Heart right ventricle (tissue), 16 donors: ENCODE data around the gene ADIRF. TPM values are rescaled to one million over a fixed set of nuclear protein-coding genes. Genes with fewer than 3 reads are reported as not detected.
"Not testable (repeated sequence)": the region's sequence is repeated elsewhere in the genome, so short reads cannot be mapped to it uniquely, and the experiment has no call there.

Experiments used
- ATAC-seq, 8 donors: fragments of 200-7000 bp; cut with Tn5 transposase; one replicate each; pipeline ENCODE4 v1.9.1; 2020; ENCODE audit warnings: mild to moderate bottlenecking in 8 of 8, moderate library complexity in 8 of 8, moderate number of reproducible peaks in 1 of 8
- DNase-seq, 2 donors: peaks; one replicate each; pipeline ENCODE4 v3.0.0-alpha.2; 2020
- H3K27ac ChIP-seq, 10 donors: fragments of 200-600 bp; sonication (generic) in 2 of 10; one replicate each; pipeline versions ENCODE4 v1.5.0 to v1.8.0; 2020 to 2022; ENCODE audit warnings: mild to moderate bottlenecking in 3 of 10
- H3K27me3 ChIP-seq, 7 donors: fragments of 200-600 bp; one replicate each; pipeline ENCODE4 v1.8.0; 2021 to 2022; ENCODE audit warnings: mild to moderate bottlenecking in 2 of 7
- H3K36me3 ChIP-seq, 9 donors: fragments of 200-600 bp; sonication (generic) in 1 of 9; one replicate each; pipeline versions ENCODE4 v1.5.0 to v1.8.0; 2020 to 2022; ENCODE audit warnings: mild to moderate bottlenecking in 2 of 9
- H3K4me1 ChIP-seq, 9 donors: fragments of 200-600 bp; sonication (generic) in 1 of 9; one replicate each; pipeline versions ENCODE4 v1.5.0 to v1.8.0; 2020 to 2022; ENCODE audit warnings: mild to moderate bottlenecking in 4 of 9
- H3K4me3 ChIP-seq, 10 donors: fragments of 200-600 bp; sonication (generic) in 2 of 10; one replicate each; pipeline versions ENCODE4 v1.5.0 to v1.8.0; 2020 to 2022; ENCODE audit warnings: mild to moderate bottlenecking in 7 of 10, moderate library complexity in 2 of 10
- H3K9me3 ChIP-seq, 11 donors: fragments of 200-600 bp in 10 of 11; sonication (generic) in 2 of 11; one replicate each; pipeline versions ENCODE4 v1.5.0 to v1.8.0; 2013 to 2022; ENCODE audit warnings: mild to moderate bottlenecking in 2 of 11, control low read depth in 1 of 11, moderate library complexity in 1 of 11
- CTCF ChIP-seq, 9 donors: fragments of 200-600 bp; sonication (generic) in 2 of 9; IDR thresholded peaks; one replicate each; pipeline versions ENCODE4 v1.5.0 to v1.8.0; 2021 to 2022; ENCODE audit warnings: antibody characterized with exemption in 9 of 9, mild to moderate bottlenecking in 5 of 9, moderate library complexity in 1 of 9
- WGBS, 2 donors: extraction: QIAGEN DNeasy Blood & Tissue Kit; methylation state at CpG; one replicate each; pipeline ENCODE4 v1.1.7; 2013; ENCODE audit warnings: inconsistent platforms in 1 of 2; 5-methylcytosine and 5-hydroxymethylcytosine counted together
- intact Hi-C, 10 donors: fragments of 100-400 bp; cut with DNase I; formaldehyde crosslinking; loops; one replicate each; pipeline versions ENCODE4 v1.11.1 to v1.14.2; 2022
- polyA plus RNA-seq, 2 donors: library from polyadenylated mRNA; stranded (reverse); fragments of 200-250 nt; gene quantifications; one replicate each; pipeline ENCODE4 v1.2.3, GENCODE V29; 2013
- total RNA-seq, 10 donors: library from RNA; stranded (reverse); fragmentation: NEBNext Ultra II Directional in 3 of 10; extraction: Animal tissue kit (Norgen Biotek cat#: 25700) in 3 of 10; gene quantifications; one replicate each; pipeline versions ENCODE4 v1.2.1 to v1.2.4, GENCODE V29; 2021 to 2023
- donor health status: Arrhythmogenic right ventricular cardiomyopathy.
- donor health status: ischemic (EF 13 %, LVEDD 7.1; RV severe dilation, severe dysfunction).
- donor health status: healthy with polysubstance abuse.
- donor health status: DM: no; HTN: yes; CAD: no.
- donor health status: DM: no; HTN: no; CAD: no.
- donor health status: ischemic (EF 25% LVEDD 6.9; RV normal size, moderate dysfunction).
- donor health status: ischemic (EF 25% LVEDD 5.7; RV mildly dilated, moderate dysfunction).
- donor health status: healthy.
- donor health status: DM: yes; HTN: yes; CAD: no.
- donor health status: Ischemic cardiomyopathy.
- donor health status: ischemic (EF 35%, LVEDD 5.7; RV mildly dilated, moderate dysfunction).
- donor health status: nonischemic (EF 11% LVEDD 7.7; RV severe dilation, severe dysfunction).
- donor health status: DM: yes; HTN: yes; CAD: no.
- donor health status: PGD.
- donor health status: ischemic (EF 29% LVEDD 5.4; RV normal size, mild dysfunction).
- donor health status: nonischemic (EF 23%, LVEDD 6.1; RV moderate dilation, normal function).

ADIRF gene
- total and polyA plus RNA-seq, 12 donors = 18.5 to 234 (median 42.2) TPM

- intact Hi-C loops = no loop called here
- Histone ChIP-seq H3K27me3 (no peaks in the 10 kb centered on the region), H3K27ac (peak overlapping the region in 3 of 10 donors; percentile 12 to 26 (median 22)), H3K9me3 (peaks cover 0 to 1% (median 0%) of the 10 kb centered on the region in 11 donors), H3K36me3 (peaks cover 0 to 62% (median 8%) of the 10 kb centered on the region in 9 donors), H3K4me1 (peaks cover 6 to 82% (median 38%) of the 10 kb centered on the region in 9 donors), H3K4me3 (no peak overlapping the region)
- ATAC-seq (peak in 5 of 8 donors; percentile 2 to 41 (median 22)), DNase-seq (peak in 1 of 2 donors; percentile 69)
- 74 to 75% methylated on average over 13 of the region's 13 CpGs for WGBS, 2 donors
- no peak for TF ChIP-seq CTCF (IDR thresholded peaks at IDR 0.05)
These were observed 21.8 kb upstream of the ADIRF start for GRCh38 chr10:86946213-86947155.

DNA sequence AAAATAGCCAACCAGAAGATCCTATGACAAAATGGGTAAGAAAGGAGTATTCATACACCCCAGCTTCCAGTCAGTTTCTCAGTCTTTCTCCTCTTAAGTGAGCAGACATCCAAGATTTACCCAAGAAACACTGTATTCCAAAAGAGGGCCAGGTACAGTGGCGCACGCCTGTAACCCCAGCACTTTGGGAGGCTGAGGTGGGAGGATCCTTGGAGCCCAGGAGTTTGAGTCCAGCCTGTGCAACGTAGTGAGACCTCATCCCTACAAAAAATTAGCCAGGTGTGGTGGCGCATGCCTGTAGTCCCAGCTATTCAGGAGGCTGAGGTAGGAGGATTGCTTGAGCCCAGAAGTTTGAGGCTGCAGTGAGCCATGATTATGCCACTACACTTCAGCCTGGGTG, 20.5 kb upstream of the ADIRF start:
- ATAC-seq, H3K4me3 ChIP-seq, H3K27ac ChIP-seq, H3K27me3 ChIP-seq, intact Hi-C loops, DNase-seq: not testable (repeated sequence)
- Histone ChIP-seq H3K36me3 (peaks cover 0 to 53% (median 8%) of the 10 kb centered on the region in 9 donors), H3K9me3 (peaks cover 0 to 12% (median 0%) of the 10 kb centered on the region in 11 donors), H3K4me1 (peaks cover 6 to 87% (median 38%) of the 10 kb centered on the region in 9 donors)
- WGBS, 2 donors = 92% methylated on average over 4 of the region's 4 CpGs

GRCh38 chr10:86950349-86950748, 17.9 kb upstream of the ADIRF start:
- no peak for ATAC-seq
- peaks cover 0 to 28% (median 0%) of the 10 kb centered on the region in 9 donors for H3K36me3 ChIP-seq

DNA sequence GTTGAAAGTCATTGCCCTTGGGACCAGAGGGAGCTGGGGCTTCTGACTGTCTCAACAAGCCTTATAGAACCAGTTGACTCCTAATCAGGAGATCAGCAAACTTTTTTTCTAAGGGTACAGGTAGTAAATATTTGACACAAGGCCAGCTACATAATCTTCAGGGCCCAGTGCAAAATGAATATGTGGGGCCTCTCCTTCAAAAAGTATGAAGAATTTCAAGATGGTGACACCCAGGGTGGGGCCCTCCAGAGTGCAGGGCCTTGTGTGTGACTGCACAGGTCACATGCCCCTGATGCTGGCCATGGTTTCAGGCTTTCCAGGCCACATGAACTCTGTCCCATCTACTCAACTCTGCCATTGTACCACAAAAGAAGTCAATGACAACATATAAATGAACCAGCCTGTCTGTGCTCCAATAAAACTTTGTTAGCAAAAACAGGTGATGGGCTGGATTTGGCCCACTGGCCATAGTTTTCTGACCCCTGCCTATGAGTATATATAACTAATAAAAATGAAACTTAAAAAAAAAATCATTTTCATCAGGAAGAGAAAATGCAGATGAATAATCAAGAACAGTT, 17.0 kb upstream of the ADIRF start:
- H3K27ac ChIP-seq = peak overlapping the region in 2 of 10 donors; percentile 32 to 93
- no peak for TF ChIP-seq CTCF (IDR thresholded peaks at IDR 0.05)
- intact Hi-C loops = no loop called here
- peaks cover 0 to 19% (median 0%) of the 10 kb centered on the region in 9 donors for H3K36me3 ChIP-seq
- H3K4me3 ChIP-seq = no peak overlapping the region
- H3K4me1 ChIP-seq = peaks cover 5 to 97% (median 49%) of the 10 kb centered on the region in 9 donors
- peaks cover 0 to 15% (median 0%) of the 10 kb centered on the region in 11 donors for H3K9me3 ChIP-seq
- ATAC-seq (no peak), DNase-seq (no peak)
- no peaks in the 10 kb centered on the region for H3K27me3 ChIP-seq

More at GRCh38 chr10:86950349-86950748, 17.9 kb upstream of the ADIRF start:
- 42 to 50% methylated on average over 1 of the region's 1 CpG for WGBS, 2 donors
- Histone ChIP-seq H3K4me3 (no peak overlapping the region), H3K4me1 (peaks cover 5 to 97% (median 51%) of the 10 kb centered on the region in 9 donors), H3K9me3 (peaks cover 0 to 15% (median 0%) of the 10 kb centered on the region in 11 donors), H3K27me3 (no peaks in the 10 kb centered on the region), H3K27ac (peak overlapping the region in 2 of 10 donors; percentile 7 to 16)
- DNase-seq = no peak
- no peak for TF ChIP-seq CTCF (IDR thresholded peaks at IDR 0.05)
- intact Hi-C loops = no loop called here
